Upper lobe of left lung (tissue), 4 donors: Measurements from ENCODE around the gene KCNMA1.

Experiments used
- EP300 ChIP-seq, 4 donors: sonication (generic); formaldehyde crosslinking; IDR thresholded peaks; one replicate each; pipeline ENCODE4 v1.5.1; 2017; ENCODE audit warnings: antibody characterized with exemption in 4 of 4, control low read depth in 2 of 4
- TF ChIP-seq, protein P1 (sequence below), 6 experiments: fragments of 450-650 bp in 4 of 6; fragments of 200-600 bp in 2 of 6; sonication (generic) in 2 of 6; IDR thresholded peaks; one replicate each; pipeline ENCODE4 v1.5.1; 2016 to 2019; ENCODE audit warnings: antibody characterized with exemption in 6 of 6

DNA sequence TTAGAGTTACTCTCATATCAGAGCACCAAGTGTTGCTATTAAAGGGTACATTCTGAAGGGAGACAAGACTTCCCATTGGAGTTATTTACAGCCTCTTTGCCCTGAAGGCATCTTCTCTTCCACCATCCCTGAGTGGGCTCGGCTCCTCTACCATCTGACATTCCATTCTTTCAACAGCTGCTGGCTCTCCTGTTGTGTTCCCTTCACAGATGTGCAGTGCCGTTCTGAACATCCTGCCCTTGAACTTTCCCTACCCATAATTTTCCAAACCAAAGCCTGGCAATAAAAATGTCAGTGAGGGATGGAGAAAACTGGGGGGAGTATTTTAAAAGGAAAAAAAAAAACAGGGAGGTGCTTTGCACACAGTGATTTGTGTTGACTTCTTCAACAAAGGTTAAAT lies 392.9 kb downstream of the KCNMA1 start:
- TF ChIP-seq, protein P1, sequence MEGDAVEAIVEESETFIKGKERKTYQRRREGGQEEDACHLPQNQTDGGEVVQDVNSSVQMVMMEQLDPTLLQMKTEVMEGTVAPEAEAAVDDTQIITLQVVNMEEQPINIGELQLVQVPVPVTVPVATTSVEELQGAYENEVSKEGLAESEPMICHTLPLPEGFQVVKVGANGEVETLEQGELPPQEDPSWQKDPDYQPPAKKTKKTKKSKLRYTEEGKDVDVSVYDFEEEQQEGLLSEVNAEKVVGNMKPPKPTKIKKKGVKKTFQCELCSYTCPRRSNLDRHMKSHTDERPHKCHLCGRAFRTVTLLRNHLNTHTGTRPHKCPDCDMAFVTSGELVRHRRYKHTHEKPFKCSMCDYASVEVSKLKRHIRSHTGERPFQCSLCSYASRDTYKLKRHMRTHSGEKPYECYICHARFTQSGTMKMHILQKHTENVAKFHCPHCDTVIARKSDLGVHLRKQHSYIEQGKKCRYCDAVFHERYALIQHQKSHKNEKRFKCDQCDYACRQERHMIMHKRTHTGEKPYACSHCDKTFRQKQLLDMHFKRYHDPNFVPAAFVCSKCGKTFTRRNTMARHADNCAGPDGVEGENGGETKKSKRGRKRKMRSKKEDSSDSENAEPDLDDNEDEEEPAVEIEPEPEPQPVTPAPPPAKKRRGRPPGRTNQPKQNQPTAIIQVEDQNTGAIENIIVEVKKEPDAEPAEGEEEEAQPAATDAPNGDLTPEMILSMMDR (IDR thresholded peaks at IDR 0.05): no peak
- TF ChIP-seq EP300 (IDR thresholded peaks at IDR 0.05): no peak
